ENCODE results near the gene HIVEP3.

DNA sequence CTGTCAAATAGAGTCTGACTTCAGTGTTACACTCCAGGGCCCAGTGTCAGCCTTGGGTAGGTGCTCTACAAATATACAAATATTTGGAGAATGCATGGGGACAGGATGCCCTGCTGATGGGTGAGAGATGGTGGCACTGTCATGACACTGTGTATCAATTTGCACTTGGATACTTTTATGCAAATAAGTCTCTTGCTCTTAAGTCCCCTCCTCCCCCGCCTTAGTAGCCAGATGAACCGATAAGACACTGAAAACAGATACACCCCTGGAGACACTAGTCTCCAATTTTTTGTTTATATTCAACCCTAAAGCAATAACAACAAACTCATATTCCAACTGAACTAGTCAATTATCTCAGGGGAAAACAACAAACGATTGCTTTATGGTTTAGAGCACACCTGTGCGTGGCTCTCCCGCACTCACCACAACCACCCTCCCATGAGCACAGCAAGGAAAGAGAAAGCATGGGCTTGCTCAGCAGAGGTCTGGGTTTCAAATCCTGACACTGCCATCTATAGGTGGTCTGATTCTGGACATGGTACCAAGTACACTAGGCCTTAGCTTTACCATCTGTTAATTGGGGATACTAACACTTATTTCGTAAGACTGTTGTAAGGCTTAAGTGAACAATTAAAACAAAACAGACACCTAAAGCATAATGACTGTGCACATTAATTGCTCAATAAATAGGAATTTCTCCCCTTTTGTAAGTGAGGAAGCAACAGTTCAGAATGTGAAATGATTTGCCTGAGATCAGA is 50.3 kb downstream of the HIVEP3 start:
- TF ChIP-seq YY1 (IDR thresholded peaks at IDR 0.05; ENCODE audit: insufficient read depth, insufficient read length) = no peak
- no peak for TF ChIP-seq ZNF274 (IDR thresholded peaks at IDR 0.05; ENCODE audit: low read depth, low read length)
